Hepatocyte (in vitro differentiated cells): Measurements from ENCODE around the gene CYP2E1. TPM values are rescaled to one million over a fixed set of nuclear protein-coding genes. Genes with fewer than 3 reads are reported as not detected.

Source experiments
- DNase-seq: peaks from one replicate; pipeline ENCODE4 v3.0.0-alpha.2; 2016; ENCODE audit warnings: low spot score
- H2AFZ ChIP-seq: fragments of 200-600 bp; sonication (generic); 2 replicates; pipeline ENCODE4 v1.6.0; 2016; ENCODE audit warnings: antibody characterized with exemption, mild to moderate bottlenecking
- H3K27ac ChIP-seq: fragments of 200-600 bp; sonication (generic); 2 replicates; pipeline ENCODE4 v1.5.1; 2016; ENCODE audit warnings: mild to moderate bottlenecking
- H3K27me3 ChIP-seq: fragments of 200-600 bp; sonication (generic); 2 replicates; pipeline ENCODE4 v1.6.1; 2016
- H3K36me3 ChIP-seq: fragments of 200-600 bp; sonication (generic); replicated peaks from 2 replicates; pipeline ENCODE4 v1.5.1; 2016; ENCODE audit warnings: low read depth; ENCODE audit not compliant: insufficient read depth
- H3K4me1 ChIP-seq: fragments of 200-600 bp; sonication (generic); 2 replicates; pipeline ENCODE4 v1.5.1; 2016; ENCODE audit warnings: mild to moderate bottlenecking, moderate library complexity; ENCODE audit not compliant: insufficient read depth
- H3K4me2 ChIP-seq: fragments of 200-600 bp; sonication (generic); 2 replicates; pipeline ENCODE4 v1.6.0; 2016
- H3K4me3 ChIP-seq: fragments of 200-600 bp; sonication (generic); 2 replicates; pipeline ENCODE4 v1.5.1; 2016; ENCODE audit warnings: mild to moderate bottlenecking
- H3K79me2 ChIP-seq: fragments of 200-600 bp; sonication (generic); 2 replicates; pipeline ENCODE4 v1.6.0; 2017; ENCODE audit warnings: mild to moderate bottlenecking
- H3K9me2 ChIP-seq: fragments of 200-600 bp; sonication (generic); replicated peaks from 2 replicates; pipeline ENCODE4 v1.6.0; 2017; ENCODE audit warnings: mild to moderate bottlenecking; ENCODE audit not compliant: insufficient read depth
- H3K9me3 ChIP-seq: fragments of 200-600 bp; sonication (generic); 2 replicates; pipeline ENCODE4 v1.5.1; 2016; ENCODE audit warnings: low read depth, mild to moderate bottlenecking
- H4K20me1 ChIP-seq: fragments of 200-600 bp; sonication (generic); 2 replicates; pipeline ENCODE4 v1.6.0; 2016; ENCODE audit warnings: mild to moderate bottlenecking; ENCODE audit not compliant: insufficient read depth, poor library complexity, severe bottlenecking
- EZH2 ChIP-seq: fragments of 200-600 bp; sonication (generic); IDR thresholded peaks from 2 replicates; pipeline ENCODE4 v1.6.1; 2016; ENCODE audit warnings: antibody characterized with exemption, mild to moderate bottlenecking, borderline replicate concordance
- EZH2phosphoT487 ChIP-seq: fragments of 200-600 bp; sonication (generic); IDR thresholded peaks from one replicate; pipeline ENCODE4 v1.6.1; 2018; ENCODE audit warnings: antibody characterized with exemption, mild to moderate bottlenecking, low read depth, moderate library complexity; ENCODE audit not compliant: unreplicated experiment, severe bottlenecking
- WGBS: methylation state at CpG from one replicate; pipeline ENCODE4 v1.1.6; 2016; ENCODE audit warnings: low lambda C conversion rate; ENCODE audit errors: missing lambda C conversion rate; 5-methylcytosine and 5-hydroxymethylcytosine counted together
- polyA plus RNA-seq: library from polyadenylated mRNA; unstranded; fragments of >200 nt; fragmentation: Nextera tagmentation; extraction: Ambion mirVana; gene quantifications from 2 replicates; pipeline ENCODE4 v1.2.1, GENCODE V29; 2016
- total RNA-seq: library from RNA; depleted of rRNA; stranded (reverse); fragments of >200 nt; gene quantifications from 2 replicates; pipeline ENCODE4 v1.2.3, GENCODE V29; 2014
- TF ChIP-seq, protein P1 (sequence below): fragments of 200-600 bp; sonication (generic); IDR thresholded peaks from 2 replicates; pipeline ENCODE4 v1.5.1; 2016; ENCODE audit warnings: antibody characterized with exemption, mild to moderate bottlenecking; ENCODE audit not compliant: poor library complexity

The CYP2E1 gene
- total and polyA plus RNA-seq, 2 experiments from 2014 or later = 0.43 to 0.47 TPM

- H3K27ac ChIP-seq = no peak overlapping the region
- H3K36me3 ChIP-seq = no peaks in the 10 kb centered on the region
- no peaks in the 10 kb centered on the region for H3K9me2 ChIP-seq
- no peak overlapping the region for H3K4me3 ChIP-seq
- H3K79me2 ChIP-seq = no peaks in the 10 kb centered on the region
- H3K9me3 ChIP-seq = peaks cover 6% of the 10 kb centered on the region
- H3K27me3 ChIP-seq = no peaks in the 10 kb centered on the region
- H3K4me2 ChIP-seq = no peak overlapping the region
- WGBS = 96% methylated on average over 34 of the region's 50 CpGs
- no peak for DNase-seq
- no peak overlapping the region for H2AFZ ChIP-seq
- H4K20me1 ChIP-seq = no peaks in the 10 kb centered on the region
- no peaks in the 10 kb centered on the region for H3K4me1 ChIP-seq
- no peak for TF ChIP-seq EZH2
- TF ChIP-seq, protein P1, sequence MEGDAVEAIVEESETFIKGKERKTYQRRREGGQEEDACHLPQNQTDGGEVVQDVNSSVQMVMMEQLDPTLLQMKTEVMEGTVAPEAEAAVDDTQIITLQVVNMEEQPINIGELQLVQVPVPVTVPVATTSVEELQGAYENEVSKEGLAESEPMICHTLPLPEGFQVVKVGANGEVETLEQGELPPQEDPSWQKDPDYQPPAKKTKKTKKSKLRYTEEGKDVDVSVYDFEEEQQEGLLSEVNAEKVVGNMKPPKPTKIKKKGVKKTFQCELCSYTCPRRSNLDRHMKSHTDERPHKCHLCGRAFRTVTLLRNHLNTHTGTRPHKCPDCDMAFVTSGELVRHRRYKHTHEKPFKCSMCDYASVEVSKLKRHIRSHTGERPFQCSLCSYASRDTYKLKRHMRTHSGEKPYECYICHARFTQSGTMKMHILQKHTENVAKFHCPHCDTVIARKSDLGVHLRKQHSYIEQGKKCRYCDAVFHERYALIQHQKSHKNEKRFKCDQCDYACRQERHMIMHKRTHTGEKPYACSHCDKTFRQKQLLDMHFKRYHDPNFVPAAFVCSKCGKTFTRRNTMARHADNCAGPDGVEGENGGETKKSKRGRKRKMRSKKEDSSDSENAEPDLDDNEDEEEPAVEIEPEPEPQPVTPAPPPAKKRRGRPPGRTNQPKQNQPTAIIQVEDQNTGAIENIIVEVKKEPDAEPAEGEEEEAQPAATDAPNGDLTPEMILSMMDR = no peak
- no peak for TF ChIP-seq EZH2phosphoT487
Observed at GRCh38 chr10:133528296-133528844, 1.2 kb downstream of the CYP2E1 start.

DNA sequence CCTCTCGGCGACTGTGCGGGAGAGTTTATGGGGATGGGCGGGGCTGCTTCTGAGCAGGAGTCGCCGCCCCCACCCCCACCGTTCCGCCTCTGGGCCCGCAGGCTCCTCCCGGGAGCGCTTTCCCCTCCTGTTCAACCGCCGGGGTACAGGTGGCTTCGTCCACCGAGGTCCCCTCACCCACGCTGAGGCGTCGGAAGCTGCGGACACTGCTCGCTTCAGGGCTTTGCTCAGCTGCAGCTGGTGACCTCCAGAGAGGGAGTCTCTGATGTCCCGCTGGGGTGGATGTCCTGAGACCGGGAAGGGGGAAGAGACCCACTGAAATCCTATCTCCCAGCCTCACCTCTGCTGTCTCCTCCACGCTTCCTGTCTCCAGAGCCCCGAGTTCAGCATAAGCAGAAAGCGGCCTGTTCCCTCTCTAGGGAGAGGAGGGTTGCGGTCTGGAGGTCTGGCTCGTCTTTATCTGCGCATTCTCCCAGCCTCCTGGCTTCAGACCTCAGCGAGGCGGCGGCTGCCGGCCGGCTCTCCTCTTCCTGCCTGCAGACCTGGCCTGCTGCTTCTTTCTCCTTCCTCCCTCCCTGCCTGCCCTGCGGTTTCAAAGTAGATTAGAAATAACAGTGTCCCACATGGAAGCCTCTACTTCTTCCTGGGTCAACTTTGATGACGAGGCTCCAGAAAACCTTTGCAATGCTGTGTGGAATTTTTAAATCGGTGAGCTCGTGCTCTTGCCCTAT lies 1.8 kb downstream of the CYP2E1 start:
- TF ChIP-seq EZH2 (no peak), EZH2phosphoT487 (no peak)
- TF ChIP-seq, protein P1 = no peak
- DNase-seq = no peak
- H4K20me1 ChIP-seq = no peaks in the 10 kb centered on the region
- no peaks in the 10 kb centered on the region for H3K36me3 ChIP-seq
- H3K4me1 ChIP-seq = no peaks in the 10 kb centered on the region
- WGBS = 87% methylated on average over 32 of the region's 37 CpGs
- H3K27ac ChIP-seq = no peak overlapping the region
- no peak overlapping the region for H3K4me3 ChIP-seq
- no peaks in the 10 kb centered on the region for H3K79me2 ChIP-seq
- no peak overlapping the region for H2AFZ ChIP-seq
- no peaks in the 10 kb centered on the region for H3K9me2 ChIP-seq
- peaks cover under 1% of the 10 kb centered on the region for H3K9me3 ChIP-seq
- H3K27me3 ChIP-seq = no peaks in the 10 kb centered on the region
- H3K4me2 ChIP-seq = no peak overlapping the region

DNA sequence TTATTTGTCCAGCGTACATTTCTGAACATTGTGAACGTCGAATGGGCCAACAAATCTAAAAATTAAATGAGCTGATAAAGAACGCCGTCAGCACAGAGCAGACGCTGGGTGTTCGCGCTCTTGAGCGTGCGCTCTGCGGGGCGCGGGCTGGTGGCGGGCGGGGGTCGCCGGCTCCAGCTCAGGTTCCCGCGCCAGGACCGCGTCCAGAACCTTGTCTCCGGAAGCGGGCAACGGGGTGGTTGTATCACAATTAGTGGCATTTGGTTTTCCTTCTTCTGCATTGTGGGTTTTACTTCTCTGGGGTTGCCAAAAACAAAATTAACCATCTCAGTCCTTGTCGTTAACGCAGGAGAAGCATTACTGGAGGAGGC lies 2.4 kb downstream of the CYP2E1 start:
- 97% methylated on average over 26 of the region's 26 CpGs for WGBS
- TF ChIP-seq EZH2 (no peak), EZH2phosphoT487 (no peak)
- TF ChIP-seq, protein P1 = no peak
- H3K9me2 ChIP-seq = no peaks in the 10 kb centered on the region
- H3K4me1 ChIP-seq = no peaks in the 10 kb centered on the region
- H2AFZ ChIP-seq = no peak overlapping the region
- no peak overlapping the region for H3K4me3 ChIP-seq
- no peak overlapping the region for H3K27ac ChIP-seq
- H3K27me3 ChIP-seq = no peaks in the 10 kb centered on the region
- no peaks in the 10 kb centered on the region for H3K9me3 ChIP-seq
- H3K36me3 ChIP-seq = no peaks in the 10 kb centered on the region
- H3K79me2 ChIP-seq = no peaks in the 10 kb centered on the region
- H3K4me2 ChIP-seq = no peak overlapping the region
- no peak for DNase-seq
- no peaks in the 10 kb centered on the region for H4K20me1 ChIP-seq
